ENCODE data around the gene H2BK1. TPM values are rescaled to one million over a fixed set of nuclear protein-coding genes. Genes with fewer than 3 reads are reported as not detected.

Gene H2BK1
- total RNA-seq, 1 experiment from 2014 or later, result not detected

Other genes starting within 250 kb of the H2BK1 start
- gene KCNH2, start 232.2 kb downstream of the H2BK1 start, total RNA-seq (2014; rRNA removed), result 0.11 TPM in 1 of 2 replicates, not detected in the other
- 0.13 TPM in 1 of 2 replicates, not detected in the other for gene NOS3, start 219.5 kb downstream of the H2BK1 start, total RNA-seq (2014; rRNA removed)
- gene ATG9B, start 186.0 kb downstream of the H2BK1 start, total RNA-seq (2014; rRNA removed), result 0.06 TPM in 2 replicates
- gene ABCB8, start 182.0 kb downstream of the H2BK1 start, total RNA-seq (2014; rRNA removed), result 61.1 and 64.0 TPM in 2 replicates
- gene ASIC3, start 162.0 kb downstream of the H2BK1 start, total RNA-seq (2014; rRNA removed), result 0.19 and 2.2 TPM in 2 replicates
- 47.1 and 47.4 TPM in 2 replicates for gene CDK5, start 152.6 kb downstream of the H2BK1 start, total RNA-seq (2014; rRNA removed)
- gene SLC4A2, start 150.9 kb downstream of the H2BK1 start, total RNA-seq (2014; rRNA removed), result 274 and 291 TPM in 2 replicates
- gene FASTK, start 129.7 kb downstream of the H2BK1 start, total RNA-seq (2014; rRNA removed), result 141 and 146 TPM in 2 replicates
- 60.9 and 61.5 TPM in 2 replicates for gene TMUB1, start 127.0 kb downstream of the H2BK1 start, total RNA-seq (2014; rRNA removed)
- gene AGAP3, start 124.0 kb downstream of the H2BK1 start, total RNA-seq (2014; rRNA removed), result 52.8 and 53.4 TPM in 2 replicates
- not detected in 2 replicates for gene GBX1, start 42.8 kb downstream of the H2BK1 start, total RNA-seq (2014; rRNA removed)
- not detected in 2 replicates for gene ASB10, start 23.2 kb downstream of the H2BK1 start, total RNA-seq (2014; rRNA removed)
- 111 and 115 TPM in 2 replicates for gene ABCF2, start 16.7 kb upstream of the H2BK1 start, total RNA-seq (2014; rRNA removed)
- gene CHPF2, start 22.0 kb upstream of the H2BK1 start, total RNA-seq (2014; rRNA removed), result 123 and 133 TPM in 2 replicates
- gene SMARCD3, start 38.2 kb upstream of the H2BK1 start, total RNA-seq (2014; rRNA removed), result 150 and 161 TPM in 2 replicates
- gene NUB1, start 131.3 kb upstream of the H2BK1 start, total RNA-seq (2014; rRNA removed), result 60.8 and 67.4 TPM in 2 replicates
- 1.3 TPM in 1 of 2 replicates, not detected in the other for gene WDR86, start 199.6 kb upstream of the H2BK1 start, total RNA-seq (2014; rRNA removed)
- not detected in 2 replicates for gene CRYGN, start 229.7 kb upstream of the H2BK1 start, total RNA-seq (2014; rRNA removed)